HG03442 (cell line): ENCODE measurements around the gene SH2D3C.

ENCODE experiments used
- ATAC-seq: cut with Tn5 transposase; IDR thresholded peaks from one replicate; pipeline ENCODE4 v1.9.1; 2021; ENCODE audit warnings: mild to moderate bottlenecking, moderate library complexity; ENCODE audit not compliant: unreplicated experiment

Gene SH2D3C

GRCh38 chr9:127809002-127809539 is 30.6 kb upstream of the SH2D3C start:
- ATAC-seq: no peak

- ATAC-seq: no peak
These were observed 30.0 kb upstream of the SH2D3C start for GRCh38 chr9:127808347-127809001.

- ATAC-seq: no peak
These were observed 28.4 kb upstream of the SH2D3C start for GRCh38 chr9:127806871-127807270.

DNA sequence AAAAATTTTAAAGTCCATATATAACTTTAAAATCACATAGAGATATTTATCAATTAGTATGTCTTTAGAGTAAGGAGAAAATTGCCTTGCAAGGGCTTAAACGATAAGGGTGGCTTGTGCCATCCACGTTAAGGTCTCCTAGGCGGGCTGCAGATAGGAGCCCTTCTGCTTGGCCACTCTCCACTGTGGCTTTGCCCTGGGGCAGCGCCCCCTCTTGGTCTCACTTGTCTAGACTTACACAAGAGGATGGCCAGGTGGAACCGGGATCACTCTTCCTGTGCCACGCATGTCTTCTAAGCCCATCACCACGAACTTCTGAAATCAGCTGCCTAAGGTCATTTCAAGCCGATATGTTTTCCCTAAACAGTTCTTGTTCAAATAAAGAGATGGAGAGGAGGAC is 27.2 kb upstream of the SH2D3C start:
- ATAC-seq: no peak

DNA sequence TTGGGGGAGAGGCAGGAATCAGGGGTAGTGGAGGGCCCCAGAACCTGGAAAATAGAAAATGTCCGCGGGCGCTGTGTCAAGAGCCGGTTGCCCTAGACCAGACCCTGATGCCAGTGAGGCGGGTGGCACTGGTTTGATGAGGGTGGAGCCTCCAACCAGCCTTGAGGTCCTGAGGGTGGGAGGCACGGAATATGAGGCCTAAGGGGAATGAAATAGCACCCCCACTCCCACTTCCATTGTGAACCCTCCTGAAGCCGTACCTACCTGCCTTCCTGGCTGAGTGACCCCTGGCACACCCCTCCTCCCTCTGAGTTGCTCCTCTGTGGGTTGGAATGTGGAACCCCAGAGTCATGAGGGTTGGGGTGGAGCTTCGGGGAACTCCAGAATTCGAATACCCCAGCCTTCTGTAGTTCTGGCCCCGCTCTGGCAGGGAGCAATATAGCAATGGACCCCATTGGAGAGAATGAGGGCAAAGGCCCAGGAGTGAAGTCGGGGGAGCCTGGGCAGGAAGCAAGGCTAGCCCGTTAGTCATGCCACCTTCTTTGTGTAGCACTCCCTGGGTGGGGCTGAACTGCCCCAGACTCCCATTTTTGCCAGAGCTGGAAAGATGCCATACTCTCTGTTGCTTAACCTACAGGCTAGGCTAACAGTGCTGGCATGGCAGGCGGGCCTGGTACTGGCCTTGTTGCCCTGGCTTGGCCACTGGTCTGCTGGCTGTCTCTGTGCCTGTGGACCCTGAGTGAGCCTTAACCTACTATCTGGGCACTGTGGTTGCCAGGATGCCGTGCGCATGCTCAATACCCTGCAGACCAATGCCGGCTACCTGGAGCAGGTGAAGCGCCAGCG is 25.3 kb upstream of the SH2D3C start:
- ATAC-seq: no peak

DNA sequence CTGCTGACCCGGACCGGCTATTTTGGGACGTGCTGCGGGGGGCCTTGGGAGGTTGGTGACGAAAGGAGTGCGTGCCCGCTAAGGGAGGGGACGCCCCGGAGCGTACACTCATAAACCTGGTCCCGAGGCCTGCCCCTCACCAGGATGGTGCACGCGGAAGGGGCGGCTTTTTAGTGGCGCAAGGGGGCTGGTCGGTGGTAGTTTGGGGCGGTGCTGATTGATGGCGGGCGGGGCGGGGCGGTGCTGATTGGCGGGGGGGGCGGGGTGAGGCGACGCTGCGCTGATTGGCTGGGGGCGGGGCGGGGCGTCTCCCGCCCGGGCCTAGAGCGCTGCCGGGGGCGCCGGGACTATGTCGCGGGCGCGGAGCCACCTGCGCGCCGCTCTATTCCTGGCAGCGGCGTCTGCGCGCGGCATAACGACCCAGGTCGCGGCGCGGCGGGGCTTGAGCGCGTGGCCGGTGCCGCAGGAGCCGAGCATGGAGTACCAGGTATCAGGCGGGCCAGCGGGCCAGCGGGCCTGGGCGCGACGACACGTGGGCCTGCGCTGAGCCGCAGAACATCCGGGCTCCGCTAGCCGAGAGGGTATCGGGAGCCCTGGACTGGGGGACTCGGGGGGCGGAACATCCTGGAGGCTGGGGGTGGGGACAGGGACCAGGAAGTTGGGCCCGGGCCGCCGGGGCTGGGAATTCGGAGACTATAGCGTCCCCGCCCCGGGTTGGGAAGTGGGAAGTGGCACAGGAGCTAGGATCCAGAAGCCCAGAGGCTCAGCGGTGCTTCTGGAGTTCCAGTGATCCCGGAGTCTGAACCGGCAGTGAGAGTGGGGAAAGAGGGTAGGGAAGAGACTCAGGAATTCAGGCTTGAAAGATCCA is 24.3 kb upstream of the SH2D3C start, which contains the start of gene FPGS:
Gene FPGS, plus strand, starts transcription at position 307 of the 868 bp plus-strand sequence. Its CDS starts 43 bp downstream, at position 350.
- ATAC-seq: peak; percentile 66

DNA sequence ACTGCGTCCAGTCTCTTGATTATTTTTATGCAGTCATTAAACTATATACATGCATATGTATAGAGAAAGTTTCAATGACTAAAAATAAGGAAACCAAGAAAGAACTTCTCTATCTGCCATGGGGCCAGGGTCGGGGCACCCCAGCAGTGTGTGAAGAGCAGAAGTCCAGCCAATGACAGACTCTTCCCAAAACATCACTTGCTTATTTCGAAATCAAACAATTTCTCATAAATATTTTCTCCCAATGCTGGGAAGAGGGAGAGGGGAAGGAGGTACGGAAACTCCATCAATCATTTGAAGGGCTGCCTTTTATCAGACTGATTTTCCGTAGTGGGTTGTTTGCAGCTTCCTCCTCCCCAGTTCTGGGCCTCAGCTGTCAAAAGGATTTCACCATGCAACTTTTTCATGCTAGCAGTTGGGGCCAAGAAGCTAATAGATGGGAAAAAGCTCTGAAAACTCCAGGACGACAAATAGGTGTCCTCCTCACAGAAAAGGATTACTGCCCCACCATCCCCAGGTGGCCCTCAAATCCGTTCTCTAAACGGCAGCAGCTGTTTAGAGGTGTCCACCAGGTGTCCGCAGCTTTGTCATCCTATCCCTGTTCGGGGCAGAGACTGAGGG is 23.6 kb upstream of the SH2D3C start:
- ATAC-seq: no peak

- no peak for ATAC-seq
These were observed 18.4 kb upstream of the SH2D3C start for GRCh38 chr9:127796852-127797370.

DNA sequence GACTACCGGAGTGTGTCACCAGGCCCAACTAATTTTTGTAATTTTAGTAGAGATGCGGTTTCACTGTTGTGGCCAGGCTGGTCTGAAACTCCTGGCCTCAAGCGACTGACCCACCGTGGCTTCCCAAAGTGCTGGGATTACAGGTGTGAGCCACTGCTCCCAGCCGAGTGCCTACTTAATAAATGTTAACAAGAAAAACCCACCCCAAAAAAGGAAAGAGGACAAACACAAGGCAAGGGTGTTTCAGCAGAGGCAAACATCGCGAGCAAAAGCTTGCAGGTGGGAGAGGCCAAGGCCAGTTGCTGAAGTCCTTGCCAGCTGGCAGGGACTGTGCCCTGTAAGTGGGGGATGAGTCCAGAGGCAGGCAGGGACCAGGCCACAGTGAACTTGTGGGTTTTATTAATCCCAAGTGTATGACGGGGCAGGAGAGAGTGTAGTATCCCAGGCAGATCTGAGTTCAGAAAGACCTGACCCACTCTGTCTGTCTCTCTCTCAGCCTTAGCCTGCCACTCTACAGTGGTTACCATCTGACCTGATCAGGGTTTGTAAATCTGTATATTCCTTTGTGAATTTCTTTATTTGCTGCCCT is 17.9 kb upstream of the SH2D3C start:
- no peak for ATAC-seq

- no peak for ATAC-seq
These were observed 15.7 kb upstream of the SH2D3C start for GRCh38 chr9:127794001-127794791.

- ATAC-seq: no peak
These were observed 14.7 kb upstream of the SH2D3C start for GRCh38 chr9:127793093-127793708.

GRCh38 chr9:127792417-127793031 is 14.1 kb upstream of the SH2D3C start:
- no peak for ATAC-seq

GRCh38 chr9:127791085-127791484 is 12.6 kb upstream of the SH2D3C start:
- no peak for ATAC-seq

DNA sequence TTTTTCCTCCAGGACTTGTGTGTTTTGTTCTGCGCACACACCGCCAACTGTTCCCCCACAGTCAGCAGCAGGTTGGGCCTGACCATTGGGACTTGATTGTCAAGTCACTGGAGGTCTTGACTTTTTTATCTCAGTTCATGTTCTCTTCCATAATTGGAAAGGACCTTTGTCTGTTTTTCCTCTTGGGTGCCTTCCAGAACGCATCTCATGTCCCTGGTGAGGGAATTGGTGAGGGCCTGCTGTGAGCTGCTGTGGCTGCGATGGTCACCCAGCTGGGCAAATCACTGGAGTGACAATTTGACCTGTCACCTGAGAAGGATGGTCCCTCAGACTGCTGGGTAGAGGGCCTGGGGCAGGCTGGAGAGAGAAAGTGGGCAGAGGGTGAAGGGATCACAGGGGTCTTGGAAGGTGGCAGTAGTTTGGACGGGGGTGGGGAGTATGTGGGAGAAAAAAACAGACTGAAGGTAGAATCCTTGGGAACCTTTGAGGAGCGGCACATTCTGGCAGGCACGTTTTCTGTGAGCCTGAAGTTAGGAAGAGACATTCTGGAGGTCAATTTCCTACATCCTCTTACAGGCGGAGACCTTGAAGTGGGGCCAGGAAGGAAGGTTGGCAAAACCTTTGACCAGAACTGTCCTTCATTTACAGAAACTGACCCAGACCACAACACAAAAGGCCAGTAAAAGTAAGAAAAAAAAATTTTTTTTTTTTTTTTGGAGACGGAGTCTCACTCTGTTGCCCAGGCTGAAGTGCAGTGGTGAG is 11.8 kb upstream of the SH2D3C start:
- no peak for ATAC-seq

GRCh38 chr9:127789179-127789578 is 10.7 kb upstream of the SH2D3C start:
- ATAC-seq: no peak

GRCh38 chr9:127788337-127789011 is 10.0 kb upstream of the SH2D3C start:
- no peak for ATAC-seq

- ATAC-seq: no peak
These were observed 8.3 kb upstream of the SH2D3C start for GRCh38 chr9:127786773-127787104.
